NCI-H524 (cell line): ENCODE results near the gene CBR4.
A peak's percentile ranks its signal among the peaks of the same experiment; 100 is the strongest.
"Not testable (repeated sequence)": the region's sequence is repeated elsewhere in the genome, so short reads cannot be mapped to it uniquely, and the experiment has no call there.

Experiments used
- DNase-seq, 2 experiments: peaks; one replicate each; lab custom pipeline; 2025; lab: John Stamatoyannopoulos, UW

The CBR4 gene

GRCh38 chr4:168993714-168994510, 16.1 kb downstream of the CBR4 start:
- no peak for DNase-seq

GRCh38 chr4:168992952-168993482, 17.0 kb downstream of the CBR4 start:
- DNase-seq, result not testable (repeated sequence)

- no peak for DNase-seq
These were observed 28.1 kb downstream of the CBR4 start for GRCh38 chr4:168981942-168982341.

- DNase-seq, result no peak
These were observed 28.6 kb downstream of the CBR4 start for GRCh38 chr4:168981460-168981859.

GRCh38 chr4:168979338-168979737, 30.7 kb downstream of the CBR4 start:
- no peak for DNase-seq

GRCh38 chr4:168978001-168978700, 31.9 kb downstream of the CBR4 start:
- DNase-seq, result no peak

- DNase-seq, result no peak
These were observed 37.5 kb downstream of the CBR4 start for GRCh38 chr4:168972596-168972995.

- DNase-seq, result no peak
These were observed 49.3 kb downstream of the CBR4 start for GRCh38 chr4:168960716-168961115.

GRCh38 chr4:168955674-168956073, 54.4 kb downstream of the CBR4 start:
- no peak for DNase-seq

- not testable (repeated sequence) for DNase-seq
These were observed 57.2 kb downstream of the CBR4 start for GRCh38 chr4:168952821-168953246.

- DNase-seq, result peak in 1 of 2 experiments; percentile 10
These were observed 64.8 kb downstream of the CBR4 start for GRCh38 chr4:168945291-168945690.

GRCh38 chr4:168942985-168943384, 67.1 kb downstream of the CBR4 start:
- DNase-seq, result no peak
